HCT116 (cell line): Measurements from ENCODE around the gene MFSD6. TPM values are rescaled to one million over a fixed set of nuclear protein-coding genes. Genes with fewer than 3 reads are reported as not detected.

Experiments
- ATAC-seq: fragments of 200-7000 bp; cut with Tn5 transposase; 2 replicates; pipeline ENCODE4 v1.9.1; 2020; ENCODE audit warnings: mild to moderate bottlenecking, moderate library complexity
- BruUV-seq: library from RNA; stranded (reverse); fragments of 400-500 nt; replicated peaks from 2 replicates; lab custom pipeline; 2021; lab: Mats Ljungman, UMichigan
- CTCF ChIA-PET: fragments of 300-600 bp; sonication (Branson Sonifier 250); formaldehyde crosslinking; loops from one replicate; lab custom pipeline; 2021; ENCODE audit warnings: antibody characterized with exemption; lab: Charles Lee
- POLR2A ChIA-PET: fragments of 300-600, 350-600 bp; sonication (Branson Sonifier 250); formaldehyde crosslinking; loops from one replicate; lab custom pipeline; 2021; ENCODE audit warnings: antibody characterized with exemption; lab: Charles Lee
- RAD21 ChIA-PET, 2 experiments: fragments of 300-600 bp; sonication (Branson Sonifier 250); formaldehyde crosslinking; loops; one replicate each; lab custom pipeline; 2023; ENCODE audit warnings: low total read pairs in 2 of 2; ENCODE audit not compliant: uncharacterized antibody in 2 of 2, unreplicated experiment in 2 of 2, low non-redundant PET in 1 of 2; lab: Charles Lee
- DNase-seq: peaks from one replicate; pipeline ENCODE4 v3.0.0-alpha.2; 2010; ENCODE audit warnings: low read depth, low spot score
- H2AFZ ChIP-seq: fragments of 200-600 bp; shearing (Covaris generic), sonication (generic); 2 replicates; pipeline ENCODE4 v1.6.1; 2017; ENCODE audit warnings: low read depth, mixed run types, mixed read lengths, antibody characterized with exemption, low read length; ENCODE audit not compliant: poor library complexity, severe bottlenecking
- H3K27ac ChIP-seq: 2 replicates; pipeline ENCODE4 v1.5.1; 2012; ENCODE audit warnings: low read depth, low read length
- H3K27me3 ChIP-seq: fragments of 200-600 bp; sonication (generic); 2 replicates; pipeline ENCODE4 v1.6.1; 2016; ENCODE audit warnings: mixed run types, low read length, mixed read lengths; ENCODE audit not compliant: insufficient read depth
- H3K36me3 ChIP-seq, 2 experiments: fragments of 200-500 bp in 1 of 2; fragments of 200-600 bp in 1 of 2; sonication (Bioruptor generic) in 1 of 2; sonication (generic) in 1 of 2; 2 replicates each; pipeline versions ENCODE4 v1.5.1 to v1.6.1; 2014 to 2016; ENCODE audit warnings: low read length in 2 of 2, inconsistent platforms in 1 of 2, mixed read lengths in 1 of 2, mixed run types in 1 of 2; ENCODE audit not compliant: insufficient read depth in 2 of 2, control insufficient read depth in 1 of 2
- H3K4me1 ChIP-seq, 2 experiments: fragments of 200-600 bp in 1 of 2; sonication (generic) in 1 of 2; 2 replicates each; pipeline versions ENCODE4 v1.5.1 to v1.6.1; 2012 to 2017; ENCODE audit warnings: low read length in 2 of 2, inconsistent platforms in 1 of 2, mild to moderate bottlenecking in 1 of 2, mixed read lengths in 1 of 2, mixed run types in 1 of 2, moderate library complexity in 1 of 2; ENCODE audit not compliant: insufficient read depth in 2 of 2, control insufficient read depth in 1 of 2
- H3K4me2 ChIP-seq: fragments of 200-600 bp; sonication (generic); 2 replicates; pipeline ENCODE4 v1.6.1; 2017; ENCODE audit warnings: mixed run types, low read length, mixed read lengths
- H3K4me3 ChIP-seq, 2 experiments: fragments of 200-600 bp in 1 of 2; sonication (generic) in 1 of 2; replicated peaks in 1 of 2; 2 replicates each; pipeline ENCODE4 v1.5.1; 2011 to 2016; ENCODE audit warnings: low read length in 2 of 2, control low read depth in 1 of 2, low read depth in 1 of 2, mild to moderate bottlenecking in 1 of 2, mixed read lengths in 1 of 2, mixed run types in 1 of 2
- H3K79me2 ChIP-seq: fragments of 200-600 bp; sonication (generic); 2 replicates; pipeline ENCODE4 v1.6.1; 2017; ENCODE audit warnings: mild to moderate bottlenecking, mixed run types, low read length, moderate library complexity, mixed read lengths; ENCODE audit not compliant: insufficient read depth
- H3K9ac ChIP-seq: fragments of 200-600 bp; sonication (generic); 2 replicates; pipeline ENCODE4 v1.6.1; 2016; ENCODE audit warnings: low read length, mixed read lengths
- H3K9me2 ChIP-seq: fragments of 200-600 bp; sonication (generic), shearing (Covaris generic); 2 replicates; pipeline ENCODE4 v1.6.1; 2017; ENCODE audit warnings: mixed run types, mild to moderate bottlenecking, moderate library complexity; ENCODE audit not compliant: insufficient read depth
- H3K9me3 ChIP-seq, 2 experiments: fragments of 200-500 bp in 1 of 2; fragments of 200-600 bp in 1 of 2; sonication (Bioruptor generic) in 1 of 2; sonication (generic) in 1 of 2; 2 replicates each; pipeline ENCODE4 v1.6.1; 2014 to 2017; ENCODE audit warnings: low read length in 2 of 2, mixed read lengths in 2 of 2, inconsistent platforms in 1 of 2, low read depth in 1 of 2, mild to moderate bottlenecking in 1 of 2, mixed run types in 1 of 2, moderate library complexity in 1 of 2; ENCODE audit not compliant: control insufficient read depth in 1 of 2, insufficient read depth in 1 of 2
- H4K20me1 ChIP-seq: fragments of 200-600 bp; sonication (generic), shearing (Covaris generic); 2 replicates; pipeline ENCODE4 v1.6.1; 2017; ENCODE audit warnings: mixed run types, mild to moderate bottlenecking, moderate library complexity; ENCODE audit not compliant: insufficient read depth
- ATF3 ChIP-seq: IDR thresholded peaks from 2 replicates; pipeline ENCODE4 v1.6.1; 2012
- CBX3 ChIP-seq: IDR thresholded peaks from 2 replicates; pipeline ENCODE4 v1.6.1; 2012; ENCODE audit warnings: low read depth
- CEBPB ChIP-seq: IDR thresholded peaks from 2 replicates; pipeline ENCODE4 v1.6.1; 2012; ENCODE audit warnings: low read depth
- EGR1 ChIP-seq: IDR thresholded peaks from 2 replicates; pipeline ENCODE4 v1.6.1; 2012; ENCODE audit warnings: low read depth
- ELF1 ChIP-seq: IDR thresholded peaks from 2 replicates; pipeline ENCODE4 v1.6.1; 2012; ENCODE audit warnings: low read depth, borderline replicate concordance
- EZH2 ChIP-seq: fragments of 200-600 bp; sonication (generic); IDR thresholded peaks from 2 replicates; pipeline ENCODE4 v1.6.1; 2017; ENCODE audit warnings: antibody characterized with exemption, mixed run types
- FOSL1 ChIP-seq: IDR thresholded peaks from 2 replicates; pipeline ENCODE4 v1.6.1; 2012; ENCODE audit warnings: low read depth
- MAX ChIP-seq: IDR thresholded peaks from 2 replicates; pipeline ENCODE4 v1.6.1; 2012
- POLR2A ChIP-seq: IDR thresholded peaks from 2 replicates; pipeline ENCODE4 v1.7.0; 2011; ENCODE audit warnings: borderline replicate concordance; ENCODE audit not compliant: insufficient read depth, insufficient read length; ENCODE audit errors: extremely low read depth
- POLR2AphosphoS5 ChIP-seq: IDR thresholded peaks from 2 replicates; pipeline ENCODE4 v1.6.1; 2011; ENCODE audit warnings: mild to moderate bottlenecking, low read depth, low read length, moderate library complexity
- RAD21 ChIP-seq: IDR thresholded peaks from 2 replicates; pipeline ENCODE4 v1.6.1; 2012; ENCODE audit warnings: low read depth, mild to moderate bottlenecking
- REST ChIP-seq: IDR thresholded peaks from 2 replicates; pipeline ENCODE4 v1.6.1; 2012; ENCODE audit warnings: low read depth
- SP1 ChIP-seq: IDR thresholded peaks from 2 replicates; pipeline ENCODE4 v1.6.1; 2012; ENCODE audit warnings: low read depth
- TCF7L2 ChIP-seq: IDR thresholded peaks from 2 replicates; pipeline ENCODE4 v1.7.0; 2011; ENCODE audit warnings: borderline replicate concordance, inconsistent platforms; ENCODE audit not compliant: insufficient read depth, insufficient read length; ENCODE audit errors: extremely low read depth
- ZNF274 ChIP-seq: fragments of 200-500 bp; sonication (Bioruptor generic); IDR thresholded peaks from 2 replicates; pipeline ENCODE4 v1.6.1; 2014; ENCODE audit warnings: mild to moderate bottlenecking, low read depth, low read length, inconsistent platforms
- intact Hi-C: fragments of 100-400 bp; cut with micrococcal nuclease; formaldehyde crosslinking; loops from 2 replicates; pipeline ENCODE4 v1.10.0; 2022
- total RNA-seq: library from RNA; stranded (reverse); gene quantifications from one replicate; pipeline ENCODE4 v1.2.1, GENCODE V29; 2021; ENCODE audit not compliant: unreplicated experiment

MFSD6 gene
- total RNA-seq, 1 experiment from 2014 or later: 18.6 TPM

GRCh38 chr2:190447766-190448165 is 39.6 kb downstream of the MFSD6 start (continued):
- TF ChIP-seq REST: no peak
- TF ChIP-seq RAD21: no peak
- no peak for TF ChIP-seq CBX3
- no peak for TF ChIP-seq CEBPB
- TF ChIP-seq TCF7L2: no peak
- TF ChIP-seq MAX: no peak
- TF ChIP-seq EZH2: no peak
- TF ChIP-seq FOSL1: no peak

GRCh38 chr2:190449925-190450324 is 41.8 kb downstream of the MFSD6 start:
- ChIA-PET CTCF (no interaction called here), POLR2A (no interaction called here), RAD21 (no interaction called here)
- Histone ChIP-seq H2AFZ (no peak overlapping the region), H3K79me2 (no peaks in the 10 kb centered on the region), H3K27ac (no peak overlapping the region), H3K27me3 (no peaks in the 10 kb centered on the region), H3K4me2 (no peak overlapping the region), H3K36me3 (no peaks in the 10 kb centered on the region), H3K9ac (no peak overlapping the region), H3K4me3 (no peak overlapping the region), H3K9me2 (no peaks in the 10 kb centered on the region), H3K9me3 (no peaks in the 10 kb centered on the region), H4K20me1 (no peaks in the 10 kb centered on the region), H3K4me1 (no peaks in the 10 kb centered on the region)
- no peak for ATAC-seq
- no TSS peak for BruUV-seq
- no peak for DNase-seq
- intact Hi-C loops: no loop called here
- no peak for TF ChIP-seq POLR2AphosphoS5
- no peak for TF ChIP-seq ELF1
- TF ChIP-seq POLR2A: no peak
- TF ChIP-seq EGR1: no peak
- TF ChIP-seq ZNF274: no peak
- no peak for TF ChIP-seq SP1
- TF ChIP-seq FOSL1: no peak
- TF ChIP-seq RAD21: no peak
- TF ChIP-seq REST: no peak
- no peak for TF ChIP-seq ATF3
